DMS153 treated with DMSO at 0.1 percent for 48 hours (cell line): ENCODE data around the gene CDYL.

Experiments
- DNase-seq: peaks from one replicate; lab custom pipeline; 2025; ENCODE audit not compliant: unreplicated experiment; lab: John Stamatoyannopoulos, UW

CDYL gene

GRCh38 chr6:4773181-4773580 is 3.0 kb upstream of the CDYL start:
- DNase-seq, result no peak

DNA sequence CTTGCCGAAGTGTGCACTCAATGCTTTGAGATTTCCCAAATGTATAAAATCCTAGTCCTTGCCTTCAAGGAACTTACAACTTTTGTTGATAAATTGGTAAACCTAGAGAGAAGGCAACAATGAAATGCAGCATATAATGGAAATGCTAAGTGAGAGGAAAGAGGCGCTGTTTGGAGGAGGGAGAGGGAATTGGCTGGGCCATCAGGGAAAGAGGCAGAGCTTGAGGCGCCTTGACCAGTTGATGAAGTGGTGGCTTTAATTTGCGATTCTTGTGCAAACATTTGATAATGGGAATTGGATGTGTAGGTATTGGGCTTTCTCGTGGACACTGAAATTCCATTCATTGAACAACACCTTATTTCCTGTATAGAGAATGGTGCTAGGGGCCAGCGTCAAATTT is 1.9 kb upstream of the CDYL start:
- no peak for DNase-seq

GRCh38 chr6:4774715-4775493 is 1.3 kb upstream of the CDYL start:
- DNase-seq, result no peak

GRCh38 chr6:4775494-4776130 is 592 bp upstream of the CDYL start:
- no peak for DNase-seq

GRCh38 chr6:4776493-4777393 is 539 bp downstream of the CDYL start:
- DNase-seq, result no peak

DNA sequence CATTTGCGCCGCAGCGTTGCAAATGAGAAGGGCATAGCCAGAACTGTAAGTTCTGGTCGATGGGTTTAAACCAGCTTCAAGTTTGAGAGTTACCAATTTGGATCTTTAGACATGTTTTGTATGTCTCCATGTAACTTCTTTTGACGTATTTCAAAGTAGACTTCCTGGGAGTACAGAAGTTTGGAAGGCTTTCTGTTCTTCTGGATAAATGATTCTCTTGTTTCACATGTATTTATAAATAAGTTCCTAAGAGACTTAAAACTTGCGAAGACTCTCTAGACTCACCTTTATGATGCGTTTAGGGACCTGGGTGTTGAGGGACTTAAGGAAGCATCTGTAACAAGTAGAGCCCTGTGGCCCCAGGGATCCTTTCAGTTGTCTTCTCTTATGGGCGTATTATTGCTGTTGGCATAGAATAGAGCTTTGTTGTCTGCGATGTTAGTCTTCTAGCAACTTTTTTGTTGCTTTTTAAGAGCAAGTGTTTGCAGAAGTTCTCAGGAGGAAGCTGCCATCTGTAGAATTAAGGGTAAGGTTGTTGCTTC is 1.3 kb downstream of the CDYL start:
- DNase-seq, result no peak

GRCh38 chr6:4778086-4778485 is 1.9 kb downstream of the CDYL start:
- DNase-seq, result no peak

DNA sequence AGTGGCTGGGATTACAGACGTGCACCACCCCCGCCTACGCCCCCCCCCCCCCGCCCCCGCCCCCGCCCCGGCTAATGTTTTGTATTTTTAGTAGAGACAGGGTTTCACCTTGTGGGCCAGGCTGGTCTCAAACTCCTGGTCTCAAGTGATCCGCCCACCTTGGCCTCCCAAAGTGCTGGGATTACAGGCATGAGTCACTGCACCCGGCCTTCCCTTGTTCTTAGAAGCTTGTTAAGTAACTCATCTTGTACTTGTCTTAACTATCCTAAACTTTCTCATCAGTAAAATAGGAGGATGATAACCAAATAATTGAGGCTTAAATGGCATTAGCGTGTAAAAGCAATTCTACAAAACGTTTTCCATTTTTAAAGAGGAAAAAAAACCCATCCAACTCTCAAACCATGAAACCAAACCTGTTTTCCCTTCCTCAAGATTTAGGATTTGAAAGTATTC is 4.2 kb downstream of the CDYL start:
- DNase-seq, result no peak

DNA sequence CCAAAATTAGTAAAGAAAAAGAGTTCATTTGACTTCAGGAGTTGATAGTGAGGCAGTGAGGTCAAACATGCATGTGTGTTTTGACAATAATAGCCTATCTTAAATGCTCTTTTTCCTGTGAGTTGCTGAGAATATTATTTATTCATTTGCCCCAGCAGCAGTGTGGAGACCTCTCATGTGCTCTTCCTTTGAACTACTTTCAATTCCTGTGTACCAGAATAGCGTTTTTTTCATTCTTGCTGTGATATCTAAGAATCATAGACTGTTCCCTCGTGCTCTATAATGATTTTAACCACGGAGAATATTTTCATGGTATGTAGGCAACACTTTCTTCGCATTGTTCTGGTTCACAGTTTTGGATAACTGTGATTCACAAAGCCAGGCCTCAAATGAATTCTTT is 5.2 kb downstream of the CDYL start:
- DNase-seq, result no peak

GRCh38 chr6:4781967-4782575 is 5.9 kb downstream of the CDYL start:
- no peak for DNase-seq

DNA sequence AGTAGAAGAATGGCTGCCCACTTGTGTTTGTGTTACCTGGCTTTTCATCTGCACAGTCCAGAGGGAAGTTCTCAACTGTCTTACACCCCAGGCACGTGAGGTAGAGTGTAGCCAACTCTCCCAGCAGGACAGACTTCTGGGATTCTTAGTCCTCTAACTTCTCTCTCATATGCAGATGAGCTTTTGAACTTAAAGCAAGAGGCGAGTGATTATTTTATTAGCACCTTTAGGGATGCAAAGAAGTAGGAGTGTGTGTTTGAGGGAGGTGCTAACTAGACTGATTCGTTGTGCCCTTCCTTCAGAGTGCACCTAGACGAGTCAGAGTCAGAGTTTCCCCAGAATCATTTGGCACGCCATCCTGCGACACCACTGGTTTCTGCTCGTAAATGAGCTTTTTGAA is 10.8 kb downstream of the CDYL start:
- no peak for DNase-seq

DNA sequence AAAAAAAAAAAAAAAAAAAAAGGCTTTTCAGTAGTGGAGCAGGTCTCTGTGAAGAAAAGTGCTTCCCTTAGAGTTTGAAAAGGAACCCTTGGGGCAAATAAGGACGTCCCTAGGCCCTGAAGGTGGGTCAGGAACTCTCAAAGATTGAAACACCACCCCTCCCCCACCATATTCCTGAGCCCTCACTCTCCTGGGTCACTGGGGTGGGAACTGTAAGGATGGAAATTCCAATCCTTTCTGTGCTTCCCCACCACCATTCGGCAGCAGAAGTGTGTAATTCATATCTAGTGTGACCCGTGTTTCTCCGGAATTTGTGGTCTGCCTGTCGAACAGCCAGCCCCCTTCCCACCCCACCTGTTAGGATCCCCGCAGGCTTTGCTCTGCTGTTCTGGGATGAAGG is 12.3 kb downstream of the CDYL start:
- no peak for DNase-seq

DNA sequence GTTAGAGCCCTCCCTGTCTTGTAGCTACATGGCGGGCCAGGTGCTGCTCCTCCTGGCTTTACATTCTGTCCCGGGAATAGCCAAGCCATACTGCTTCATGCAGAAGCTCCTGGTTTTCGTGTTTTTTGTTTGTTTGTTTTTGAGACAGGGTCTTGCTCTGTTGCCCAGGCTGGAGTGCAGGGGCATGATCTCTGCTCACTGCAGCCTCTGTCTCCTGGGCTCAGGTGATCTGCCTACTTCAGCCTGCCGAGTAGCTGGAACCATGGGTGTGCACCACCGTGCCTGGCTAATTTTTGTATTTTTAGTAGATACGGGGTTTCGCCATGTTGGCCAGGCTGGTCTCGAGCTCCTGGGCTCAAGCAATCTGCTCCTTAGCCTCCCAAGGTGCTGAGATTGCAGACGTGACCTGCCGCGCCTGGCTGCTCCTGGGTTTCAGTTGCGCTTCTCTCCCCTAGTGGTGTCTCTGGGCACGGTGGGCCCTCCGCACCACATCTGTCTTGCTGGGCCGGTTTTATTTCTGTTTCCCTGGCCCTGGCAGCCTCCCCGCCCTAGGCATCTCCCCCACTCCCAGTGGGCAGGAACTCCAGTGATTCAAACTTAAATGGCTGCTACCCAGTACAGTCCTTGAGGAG is 12.9 kb downstream of the CDYL start:
- no peak for DNase-seq

DNA sequence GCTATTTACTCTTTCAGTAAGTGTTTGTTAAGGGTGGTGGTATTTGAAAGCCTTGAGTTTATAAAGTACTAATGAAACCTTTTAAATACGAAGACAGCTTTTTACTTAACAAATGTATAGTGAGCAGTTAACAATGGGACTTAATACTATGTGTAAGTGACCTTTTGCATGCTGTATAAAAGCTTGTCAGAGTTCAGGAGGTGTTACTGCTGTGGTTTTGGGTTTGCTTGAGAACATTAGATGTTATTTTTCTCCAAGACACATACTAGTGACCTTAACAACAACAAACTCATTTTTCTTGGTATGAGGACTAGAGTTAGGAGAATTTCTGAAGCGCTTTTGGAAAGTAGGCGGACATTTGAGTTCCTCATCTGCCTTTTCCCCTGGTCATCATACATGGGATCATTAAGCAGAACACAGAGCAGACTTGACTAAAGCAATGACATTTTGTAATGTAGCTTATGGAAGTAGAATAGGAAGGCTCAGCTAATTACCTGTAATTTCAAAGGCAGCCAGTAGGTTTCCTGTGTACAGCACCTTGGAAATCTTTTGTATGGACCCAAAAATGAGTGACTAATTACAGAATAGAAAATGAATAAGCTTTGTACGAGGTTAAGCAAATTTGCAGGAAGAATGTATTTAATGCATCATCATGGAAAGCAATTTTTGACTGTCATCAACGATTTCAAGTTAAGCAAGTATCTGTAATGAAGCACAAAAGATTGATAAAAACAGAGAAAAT is 14.1 kb downstream of the CDYL start:
- DNase-seq, result no peak

DNA sequence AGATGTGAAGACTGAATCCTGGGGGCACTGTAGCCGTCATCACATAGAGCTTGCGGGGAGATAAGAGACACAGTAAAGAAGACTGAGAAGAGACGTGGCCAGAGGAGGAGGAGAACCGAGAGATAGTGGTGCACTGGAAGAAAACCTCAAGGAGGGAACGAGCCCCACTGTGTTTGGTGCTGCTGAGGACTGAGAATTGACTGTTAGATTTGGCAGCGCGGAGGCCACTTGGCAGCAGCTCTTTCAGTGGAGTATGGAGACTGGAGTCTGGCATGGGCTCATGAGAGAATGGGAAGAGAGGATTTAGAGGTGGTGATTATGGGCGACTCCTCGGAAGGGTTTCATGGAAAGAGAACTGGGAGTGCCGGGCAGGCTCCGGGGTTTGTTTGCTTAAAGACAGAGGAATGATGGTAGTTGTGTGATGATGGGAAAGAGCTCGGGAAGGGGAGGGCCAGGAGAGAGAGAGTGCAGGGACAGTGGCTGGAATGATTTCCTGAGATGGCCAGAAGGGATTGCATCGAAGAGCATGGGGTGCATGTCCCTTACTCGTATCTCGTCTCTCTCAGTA is 18.0 kb downstream of the CDYL start:
- no peak for DNase-seq

DNA sequence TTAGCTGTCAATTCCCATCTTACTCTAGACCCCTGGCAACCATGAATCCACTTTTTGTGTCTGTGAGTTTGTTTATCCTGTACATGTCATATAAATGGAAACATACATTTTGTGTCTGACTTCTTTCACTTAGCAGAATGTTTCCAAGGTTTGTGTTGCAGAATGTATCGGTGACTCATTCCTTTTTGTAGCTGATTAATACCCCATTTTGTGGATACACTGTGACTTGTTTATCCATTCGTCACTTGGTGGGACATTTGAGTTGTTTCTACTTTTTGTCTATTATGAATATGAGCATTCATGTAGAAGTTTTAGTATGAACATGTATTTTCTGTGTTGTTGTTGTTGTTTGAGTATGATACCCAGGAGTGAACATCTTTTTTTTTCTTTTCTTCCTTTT is 21.4 kb downstream of the CDYL start:
- no peak for DNase-seq

DNA sequence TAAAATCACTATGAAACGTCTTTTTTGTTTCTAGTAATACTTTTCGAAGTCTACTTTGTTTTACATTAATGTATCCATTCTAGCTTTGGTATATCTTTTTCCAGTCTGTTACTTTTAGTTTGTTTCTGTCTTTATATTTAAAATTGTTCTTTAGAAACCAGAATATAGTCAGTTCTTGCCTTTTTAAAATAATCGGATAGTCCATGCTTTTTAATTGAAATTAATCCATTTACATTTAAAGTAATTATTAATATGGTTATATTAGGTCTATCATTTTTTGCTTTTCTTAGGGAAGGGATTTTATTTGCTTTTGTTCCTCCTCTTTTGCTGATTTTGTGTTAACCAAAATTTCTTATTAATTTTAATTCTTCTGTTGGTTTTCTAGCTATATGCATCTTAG is 23.7 kb downstream of the CDYL start:
- DNase-seq, result no peak

GRCh38 chr6:4800662-4801061 is 24.5 kb downstream of the CDYL start:
- DNase-seq, result no peak

DNA sequence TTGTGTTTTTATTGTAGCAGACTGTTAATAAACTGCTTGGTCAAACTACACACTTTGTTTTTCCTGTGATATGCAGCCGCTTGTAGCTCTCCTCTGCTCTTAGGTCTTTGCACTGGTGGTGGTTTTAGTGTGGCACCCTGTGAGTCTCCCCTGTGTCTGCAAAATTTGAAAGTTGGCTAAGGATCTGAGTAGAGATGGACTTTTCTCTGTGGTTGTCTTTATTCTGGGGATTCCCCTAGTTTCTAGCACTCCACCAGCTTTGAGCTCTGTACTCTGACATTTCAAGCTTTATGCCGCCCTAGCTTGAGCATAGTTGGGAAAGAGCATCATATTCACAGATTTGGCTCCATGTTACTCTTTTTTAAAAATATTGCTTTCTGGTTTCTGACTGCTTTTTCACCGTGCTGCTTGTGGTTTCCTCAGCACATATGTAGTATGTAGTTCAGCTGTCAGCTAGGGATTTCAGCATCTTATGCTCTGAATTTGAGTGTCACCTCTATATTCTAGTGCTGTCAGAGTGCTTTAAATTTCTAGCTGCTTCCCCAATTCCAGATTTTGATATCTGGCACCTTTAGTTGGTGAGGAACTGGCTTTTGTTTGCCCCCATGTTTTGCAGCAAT is 25.4 kb downstream of the CDYL start:
- DNase-seq, result no peak
